Suppressor macrophage (primary cell): ENCODE results near the gene NAA40.

ENCODE experiments used
- DNase-seq, 4 experiments: peaks; one replicate each; pipeline ENCODE4 v3.0.0-alpha.2; 2020 to 2022

The NAA40 gene

GRCh38 chr11:63991558-63991957 lies 52.8 kb downstream of the NAA40 start:
- DNase-seq, result no peak

DNA sequence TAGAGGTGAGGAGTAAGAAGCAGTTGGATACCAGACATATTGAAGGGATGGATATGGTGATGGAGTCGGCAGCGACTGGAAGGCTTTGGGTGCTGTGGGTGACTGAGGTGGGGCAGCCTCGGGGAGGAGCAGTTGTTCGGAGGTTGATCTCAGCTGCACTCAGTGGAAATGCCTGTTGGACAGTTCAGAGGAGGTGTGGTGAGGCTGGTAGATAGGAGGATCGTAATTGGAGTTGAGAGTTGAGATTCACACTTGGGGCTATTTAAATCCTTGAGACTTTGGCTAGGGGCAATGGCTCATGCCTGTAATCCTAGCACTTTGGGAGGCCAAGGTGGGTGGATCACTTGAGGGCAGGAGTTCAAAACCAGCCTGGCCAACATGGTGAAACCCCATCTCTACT lies 54.3 kb downstream of the NAA40 start:
- no peak for DNase-seq

DNA sequence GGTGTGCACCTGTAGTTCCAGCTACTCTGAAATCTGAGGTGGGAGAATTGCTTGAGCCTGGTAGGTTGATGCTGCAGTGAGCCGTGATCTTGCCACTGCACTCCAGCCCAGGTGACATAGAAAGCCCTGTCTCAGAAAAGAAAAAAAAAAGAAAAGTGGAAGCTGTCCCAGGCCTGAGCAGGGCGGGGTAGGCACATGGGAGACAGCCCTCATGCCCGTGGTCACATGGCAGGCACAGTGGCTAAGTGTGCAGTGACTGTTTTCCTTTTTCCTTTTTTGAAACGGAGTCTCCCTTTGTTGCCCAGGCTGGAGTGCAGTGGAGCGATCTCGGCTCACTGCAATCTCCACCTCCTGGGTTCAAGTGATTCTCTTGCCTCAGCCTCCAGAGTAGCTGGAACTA lies 55.2 kb downstream of the NAA40 start:
- DNase-seq, result peak; percentile 52 to 81 (median 77)

GRCh38 chr11:63996512-63996911 lies 57.7 kb downstream of the NAA40 start:
- DNase-seq, result no peak

DNA sequence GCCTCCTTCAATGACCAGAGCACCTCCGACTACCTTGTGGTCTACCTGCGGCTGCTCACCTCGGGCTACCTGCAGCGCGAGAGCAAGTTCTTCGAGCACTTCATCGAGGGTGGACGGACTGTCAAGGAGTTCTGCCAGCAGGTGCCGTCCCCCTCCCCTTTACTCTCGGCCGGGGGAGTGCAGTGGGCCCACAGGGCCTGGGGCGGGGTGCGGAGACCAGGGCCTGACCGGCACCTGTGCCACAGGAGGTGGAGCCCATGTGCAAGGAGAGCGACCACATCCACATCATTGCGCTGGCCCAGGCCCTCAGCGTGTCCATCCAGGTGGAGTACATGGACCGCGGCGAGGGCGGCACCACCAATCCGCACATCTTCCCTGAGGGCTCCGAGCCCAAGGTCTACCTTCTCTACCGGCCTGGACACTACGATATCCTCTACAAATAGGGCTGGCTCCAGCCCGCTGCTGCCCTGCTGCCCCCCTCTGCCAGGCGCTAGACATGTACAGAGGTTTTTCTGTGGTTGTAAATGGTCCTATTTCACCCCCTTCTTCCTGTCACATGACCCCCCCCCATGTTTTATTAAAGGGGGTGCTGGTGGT lies 58.4 kb downstream of the NAA40 start:
- no peak for DNase-seq

- DNase-seq, result no peak
Measured at GRCh38 chr11:63997801-63998337, 59.1 kb downstream of the NAA40 start.

DNA sequence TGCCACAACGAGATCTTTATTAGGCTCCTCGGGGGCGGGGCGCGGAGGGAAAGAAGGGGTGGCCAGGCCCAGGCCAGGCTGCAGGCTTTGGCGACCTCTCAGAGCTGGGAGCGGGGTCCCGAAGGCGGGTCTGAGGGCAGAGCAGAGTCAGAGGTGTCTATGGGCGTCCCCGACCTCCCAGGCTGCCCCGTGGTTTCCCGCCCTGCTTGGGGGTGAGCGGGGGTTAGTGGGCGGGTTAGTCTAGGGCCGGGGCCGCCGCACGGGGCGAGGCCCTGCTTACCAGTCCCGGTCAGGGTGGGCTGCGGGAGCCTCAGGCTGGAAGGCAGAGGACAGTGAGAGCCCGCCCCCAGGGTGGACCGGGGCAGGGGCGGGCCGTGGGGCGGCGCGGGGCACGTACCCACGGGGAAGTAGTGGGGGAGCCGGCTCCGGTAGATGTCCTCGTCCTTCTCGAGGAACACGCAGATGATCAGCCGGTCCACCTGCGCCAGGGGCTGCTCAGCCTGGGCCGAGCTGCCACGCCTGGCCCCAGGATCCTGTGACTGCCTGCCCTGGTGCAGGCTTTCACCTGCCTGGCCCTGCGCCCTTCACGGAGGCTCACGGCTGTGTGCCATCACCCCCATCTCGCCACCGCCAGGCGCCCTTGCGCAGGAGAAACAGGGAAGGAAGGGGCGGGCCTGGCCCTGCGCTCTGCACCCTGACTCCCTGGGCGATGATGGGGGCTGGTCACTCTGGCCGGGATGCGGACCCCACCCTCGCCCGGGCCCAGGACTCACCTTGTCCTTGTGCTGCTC lies 60.0 kb downstream of the NAA40 start:
- DNase-seq, result peak in 3 of 4 experiments; percentile 30 to 61 (median 52)

DNA sequence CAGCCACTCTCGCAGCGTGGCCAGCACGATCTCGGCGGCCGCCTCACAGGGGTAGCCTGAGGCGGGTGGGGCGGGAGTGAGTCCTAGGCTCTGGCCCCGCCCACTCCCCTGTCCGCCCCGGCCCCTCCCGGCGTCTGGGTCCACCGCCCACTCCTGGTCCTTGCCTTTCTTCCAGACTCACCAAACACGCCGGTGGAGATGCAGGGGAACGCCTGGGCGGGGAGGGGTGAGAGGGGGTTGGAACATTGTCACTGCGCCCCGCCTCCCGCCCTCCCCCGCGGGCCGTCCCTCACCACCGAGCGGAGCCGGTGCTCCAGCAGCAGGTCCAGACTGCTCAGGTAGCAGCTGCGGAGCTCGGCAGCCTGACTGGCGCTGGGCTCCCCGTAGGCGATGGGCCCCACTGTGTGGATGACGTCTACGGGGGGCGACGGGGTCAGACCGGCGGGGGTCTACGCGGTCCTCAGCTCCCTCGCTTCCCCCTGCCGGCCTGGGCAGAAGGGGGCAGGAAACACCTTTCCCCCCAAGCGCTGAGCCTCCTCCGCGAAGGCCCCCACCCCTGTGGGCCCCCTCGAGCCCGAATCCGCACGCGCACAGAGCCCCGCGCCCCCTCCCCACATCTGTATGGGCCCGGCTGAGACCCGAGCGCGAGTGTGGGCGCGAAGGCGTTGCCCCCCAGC lies 60.7 kb downstream of the NAA40 start:
- peak; percentile 36 to 66 (median 56) for DNase-seq

DNA sequence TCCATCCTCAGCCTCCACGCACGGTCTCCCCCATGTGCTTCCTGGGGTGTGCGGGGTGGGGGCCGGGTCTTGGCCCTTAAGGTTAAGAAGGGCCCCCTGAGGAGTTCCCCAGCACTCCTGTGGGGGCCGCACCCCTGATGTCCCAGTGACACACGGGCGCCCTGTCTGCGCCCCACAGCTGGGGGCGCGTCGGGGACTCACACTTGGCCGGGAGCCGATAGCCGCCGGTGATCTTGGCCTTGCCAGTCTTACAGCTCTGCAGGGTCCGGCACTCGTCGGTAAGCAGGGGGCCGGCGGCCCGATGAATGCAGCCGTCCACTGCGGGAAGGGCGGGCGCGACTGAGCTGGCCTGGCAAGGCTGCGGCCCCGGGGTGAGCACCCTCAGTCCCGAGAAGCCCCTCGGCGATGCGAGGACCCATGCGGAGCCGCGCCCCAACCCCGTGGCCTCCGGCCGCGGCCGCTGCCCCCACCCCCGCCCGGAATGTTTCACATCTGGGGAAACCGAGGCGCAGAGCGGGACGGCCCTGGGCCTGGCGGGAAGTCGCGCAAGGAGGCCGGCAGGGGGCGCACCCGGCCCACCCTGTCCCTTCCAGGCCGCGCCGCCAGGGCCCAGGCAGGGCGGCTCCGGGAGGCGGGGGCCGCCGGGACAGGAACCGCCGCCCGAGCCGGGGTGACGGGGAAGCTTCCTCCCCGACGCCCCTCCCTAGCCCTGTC lies 61.4 kb downstream of the NAA40 start:
- DNase-seq, result peak; percentile 88 to 95 (median 93)

GRCh38 chr11:64000740-64001483 lies 62.1 kb downstream of the NAA40 start:
- DNase-seq, result no peak

GRCh38 chr11:64001484-64002420 lies 63.0 kb downstream of the NAA40 start:
- peak in 3 of 4 experiments; percentile 34 to 50 (median 38) for DNase-seq

GRCh38 chr11:64003807-64004589 lies 65.2 kb downstream of the NAA40 start:
- no peak for DNase-seq

GRCh38 chr11:64004590-64004984 lies 65.8 kb downstream of the NAA40 start:
- DNase-seq, result no peak

GRCh38 chr11:64005691-64006090 lies 66.9 kb downstream of the NAA40 start:
- DNase-seq, result no peak

DNA sequence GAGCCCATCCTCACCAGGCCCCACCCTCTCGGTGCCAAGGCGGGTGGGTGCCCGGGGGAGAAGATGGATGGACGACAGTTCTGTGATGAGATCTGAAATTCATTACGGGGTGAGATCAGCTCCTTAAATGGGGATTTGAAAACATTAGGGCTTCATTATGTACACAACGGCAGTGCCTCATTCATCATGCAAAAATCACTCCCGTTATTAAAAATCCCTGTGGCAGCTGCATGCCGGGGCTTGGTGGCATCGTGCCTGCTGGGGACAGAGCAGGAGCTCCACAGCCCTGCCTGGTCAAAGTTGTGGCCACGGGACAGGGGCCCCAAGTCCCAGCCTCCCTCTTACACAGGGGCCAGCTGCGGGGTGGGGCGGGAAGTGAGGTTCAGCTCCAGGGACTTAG lies 67.6 kb downstream of the NAA40 start:
- DNase-seq, result no peak
